ENCODE results near the gene ZC2HC1C. TPM values are rescaled to one million over a fixed set of nuclear protein-coding genes. Genes with fewer than 3 reads are reported as not detected.

The ZC2HC1C gene
- total RNA-seq, 1 donor from 2014 or later = 1.9 TPM

- TF ChIP-seq CTCF (conservative IDR thresholded peaks at IDR 0.05; ENCODE audit: low read depth, low read length) = no peak
- no peak overlapping the region for H3K4me3 ChIP-seq (ENCODE audit: low read depth, low read length)
- DNase-seq (ENCODE audit: low read depth) = no peak
These were observed 15.8 kb upstream of the ZC2HC1C start for GRCh38 chr14:75053396-75054291.

- H3K4me3 ChIP-seq (ENCODE audit: low read depth, low read length) = no peak overlapping the region
- TF ChIP-seq CTCF (conservative IDR thresholded peaks at IDR 0.05; ENCODE audit: low read depth, low read length) = no peak
- no peak for DNase-seq (ENCODE audit: low read depth)
These were observed 15.0 kb upstream of the ZC2HC1C start for GRCh38 chr14:75054421-75054820.

- H3K4me3 ChIP-seq (ENCODE audit: low read depth, low read length) = no peak overlapping the region
- TF ChIP-seq CTCF (conservative IDR thresholded peaks at IDR 0.05; ENCODE audit: low read depth, low read length) = no peak
- DNase-seq (ENCODE audit: low read depth) = no peak
These were observed 9.8 kb upstream of the ZC2HC1C start for GRCh38 chr14:75059642-75060041.

GRCh38 chr14:75060420-75060819 is 9.0 kb upstream of the ZC2HC1C start:
- no peak for TF ChIP-seq CTCF (conservative IDR thresholded peaks at IDR 0.05; ENCODE audit: low read depth, low read length)
- H3K4me3 ChIP-seq (ENCODE audit: low read depth, low read length) = no peak overlapping the region

GRCh38 chr14:75063013-75063412 is 6.4 kb upstream of the ZC2HC1C start:
- TF ChIP-seq CTCF (conservative IDR thresholded peaks at IDR 0.05; ENCODE audit: low read depth, low read length) = no peak

More at GRCh38 chr14:75060420-75060819, 9.0 kb upstream of the ZC2HC1C start:
- no peak for DNase-seq (ENCODE audit: low read depth)

GRCh38 chr14:75063491-75064204 is 5.8 kb upstream of the ZC2HC1C start, which contains the start of gene ACYP1:
TSS of gene ACYP1 (minus strand) at chr14:75064024. CDS start at chr14:75063553, 471 bp downstream.
- TF ChIP-seq CTCF (conservative IDR thresholded peaks at IDR 0.05; ENCODE audit: low read depth, low read length) = peak; percentile 25
- H3K4me3 ChIP-seq (ENCODE audit: low read depth, low read length) = peak within 1 kb of the TSS; percentile 89
- DNase-seq (ENCODE audit: low read depth) = no peak

More at GRCh38 chr14:75063013-75063412, 6.4 kb upstream of the ZC2HC1C start:
- DNase-seq (ENCODE audit: low read depth) = no peak
- peak overlapping the region; percentile 89 for H3K4me3 ChIP-seq (ENCODE audit: low read depth, low read length)

All from epithelial cell of proximal tubule (primary cell).